Heart left ventricle (tissue), 16 donors: ENCODE data around the gene PTGFRN. TPM values are rescaled to one million over a fixed set of nuclear protein-coding genes. Genes with fewer than 3 reads are reported as not detected.

Experiments used
- ATAC-seq, 4 donors: fragments of 200-7000 bp; cut with Tn5 transposase; one replicate each; pipeline ENCODE4 v1.9.1; 2020 to 2022; ENCODE audit warnings: moderate library complexity in 4 of 4, mild to moderate bottlenecking in 3 of 4, moderate number of reproducible peaks in 1 of 4
- DNase-seq, 5 donors: peaks; one replicate each; pipeline ENCODE4 v3.0.0-alpha.2; 2020
- H3K27ac ChIP-seq, 12 donors: fragments of 200-600 bp; sonication (generic) in 4 of 12; one replicate each; pipeline versions ENCODE4 v1.5.0 to v1.8.0; 2016 to 2022; ENCODE audit warnings: mild to moderate bottlenecking in 2 of 12
- H3K27me3 ChIP-seq, 9 donors: fragments of 200-600 bp; sonication (generic) in 2 of 9; one replicate each; pipeline versions ENCODE4 v1.5.1 to v1.8.0; 2016 to 2022; ENCODE audit warnings: mild to moderate bottlenecking in 3 of 9
- H3K36me3 ChIP-seq, 9 donors: fragments of 200-600 bp; sonication (generic) in 2 of 9; one replicate each; pipeline versions ENCODE4 v1.5.0 to v1.8.0; 2018 to 2022; ENCODE audit warnings: mild to moderate bottlenecking in 2 of 9
- H3K4me1 ChIP-seq, 12 donors: fragments of 200-600 bp; sonication (generic) in 4 of 12; one replicate each; pipeline versions ENCODE4 v1.5.0 to v1.8.0; 2016 to 2022; ENCODE audit warnings: mild to moderate bottlenecking in 3 of 12
- H3K4me3 ChIP-seq, 12 donors: fragments of 200-600 bp; sonication (generic) in 4 of 12; one replicate each; pipeline versions ENCODE4 v1.5.0 to v1.8.0; 2017 to 2022; ENCODE audit warnings: mild to moderate bottlenecking in 9 of 12, moderate library complexity in 4 of 12
- H3K9me3 ChIP-seq, 12 donors: fragments of 200-600 bp; sonication (generic) in 4 of 12; one replicate each; pipeline versions ENCODE4 v1.5.0 to v1.8.0; 2016 to 2022; ENCODE audit warnings: mild to moderate bottlenecking in 1 of 12
- POLR2A ChIP-seq, 2 donors: fragments of 450-650 bp; IDR thresholded peaks; one replicate each; pipeline ENCODE4 v1.6.1; 2017; ENCODE audit warnings: antibody characterized with exemption in 2 of 2, mild to moderate bottlenecking in 2 of 2, moderate library complexity in 2 of 2
- WGBS, 4 donors: extraction: QIAGEN DNeasy Blood & Tissue Kit in 2 of 4; methylation state at CpG; one replicate each; pipeline versions ENCODE4 v1.1.5 to v1.1.7; 2013 to 2018; 5-methylcytosine and 5-hydroxymethylcytosine counted together
- intact Hi-C, 10 donors: fragments of 100-400 bp; cut with DNase I; formaldehyde crosslinking; loops; one replicate each; pipeline versions ENCODE4 v1.11.1 to v1.14.2; 2022
- polyA plus RNA-seq, 2 donors: library from polyadenylated mRNA; stranded (reverse); fragments of 200-250 nt; gene quantifications; one replicate each; pipeline ENCODE4 v1.2.3, GENCODE V29; 2013
- total RNA-seq, 9 donors: library from RNA; depleted of rRNA in 2 of 9; stranded (reverse); fragments of >200 nt in 2 of 9; fragmentation: NEBNext Ultra II Directional in 3 of 9; extraction: Animal tissue kit (Norgen Biotek cat#: 25700) in 3 of 9; gene quantifications; one replicate each; pipeline versions ENCODE4 v1.1.0 to v1.2.4, GENCODE V29; 2016 to 2023
- TF ChIP-seq, protein P1 (sequence below), 12 donors: fragments of 200-600 bp; sonication (generic) in 4 of 12; IDR thresholded peaks; one replicate each; pipeline versions ENCODE4 v1.5.0 to v1.8.0; 2018 to 2022; ENCODE audit warnings: antibody characterized with exemption in 12 of 12, mild to moderate bottlenecking in 5 of 12
- donor health status: ischemic (EF 13 %, LVEDD 7.1; RV severe dilation, severe dysfunction).
- donor health status: healthy with polysubstance abuse.
- donor health status: DM: no; HTN: yes; CAD: no.
- donor health status: DM: no; HTN: no; CAD: no.
- donor health status: ischemic (EF 25% LVEDD 6.9; RV normal size, moderate dysfunction).
- donor health status: ischemic (EF 25% LVEDD 5.7; RV mildly dilated, moderate dysfunction).
- donor health status: healthy.
- donor health status: DM: yes; HTN: yes; CAD: no.
- donor health status: ischemic (EF 35%, LVEDD 5.7; RV mildly dilated, moderate dysfunction).
- donor health status: nonischemic (EF 11% LVEDD 7.7; RV severe dilation, severe dysfunction).
- donor health status: DM: yes; HTN: yes; CAD: no.
- donor health status: PGD.
- donor health status: ischemic (EF 29% LVEDD 5.4; RV normal size, mild dysfunction).
- donor health status: nonischemic (EF 23%, LVEDD 6.1; RV moderate dilation, normal function).

The PTGFRN gene
- total and polyA plus RNA-seq, 11 donors, result 21.5 to 231 (median 98.7) TPM

GRCh38 chr1:116989835-116990234, 80.1 kb downstream of the PTGFRN start:
- Histone ChIP-seq H3K4me1 (peaks cover 0 to 58% (median 20%) of the 10 kb centered on the region in 12 donors), H3K27me3 (no peaks in the 10 kb centered on the region), H3K4me3 (no peak overlapping the region), H3K9me3 (no peaks in the 10 kb centered on the region), H3K27ac (peak overlapping the region in 10 of 12 donors; percentile 36 to 87 (median 62)), H3K36me3 (peaks cover 0 to 42% (median 6%) of the 10 kb centered on the region in 9 donors)
- peak in 2 of 4 donors; percentile 1 to 8 for ATAC-seq
- WGBS, 4 donors, result 62 to 76% (median 70%) methylated on average over 5 of the region's 5 CpGs
- intact Hi-C loops, result loop anchor here in 3 of 10 donors (5.0 to 10.0 kb wide), 3 partner anchors 45 to 78 kb away; no protein-coding TSS in a partner anchor
- TF ChIP-seq, protein P1, sequence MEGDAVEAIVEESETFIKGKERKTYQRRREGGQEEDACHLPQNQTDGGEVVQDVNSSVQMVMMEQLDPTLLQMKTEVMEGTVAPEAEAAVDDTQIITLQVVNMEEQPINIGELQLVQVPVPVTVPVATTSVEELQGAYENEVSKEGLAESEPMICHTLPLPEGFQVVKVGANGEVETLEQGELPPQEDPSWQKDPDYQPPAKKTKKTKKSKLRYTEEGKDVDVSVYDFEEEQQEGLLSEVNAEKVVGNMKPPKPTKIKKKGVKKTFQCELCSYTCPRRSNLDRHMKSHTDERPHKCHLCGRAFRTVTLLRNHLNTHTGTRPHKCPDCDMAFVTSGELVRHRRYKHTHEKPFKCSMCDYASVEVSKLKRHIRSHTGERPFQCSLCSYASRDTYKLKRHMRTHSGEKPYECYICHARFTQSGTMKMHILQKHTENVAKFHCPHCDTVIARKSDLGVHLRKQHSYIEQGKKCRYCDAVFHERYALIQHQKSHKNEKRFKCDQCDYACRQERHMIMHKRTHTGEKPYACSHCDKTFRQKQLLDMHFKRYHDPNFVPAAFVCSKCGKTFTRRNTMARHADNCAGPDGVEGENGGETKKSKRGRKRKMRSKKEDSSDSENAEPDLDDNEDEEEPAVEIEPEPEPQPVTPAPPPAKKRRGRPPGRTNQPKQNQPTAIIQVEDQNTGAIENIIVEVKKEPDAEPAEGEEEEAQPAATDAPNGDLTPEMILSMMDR (IDR thresholded peaks at IDR 0.05), result no peak
- TF ChIP-seq POLR2A (IDR thresholded peaks at IDR 0.05), result no peak
- no peak for DNase-seq

GRCh38 chr1:116990612-116991151, 81.0 kb downstream of the PTGFRN start:
- H3K4me3 ChIP-seq, result no peak overlapping the region
- WGBS, 4 donors, result 51 to 71% (median 58%) methylated on average over 12 of the region's 12 CpGs
- H3K27me3 ChIP-seq, result no peaks in the 10 kb centered on the region
- H3K4me1 ChIP-seq, result peaks cover 0 to 58% (median 20%) of the 10 kb centered on the region in 12 donors
- H3K36me3 ChIP-seq, result peaks cover 0 to 39% (median 6%) of the 10 kb centered on the region in 9 donors
- H3K9me3 ChIP-seq, result no peaks in the 10 kb centered on the region
- intact Hi-C loops, result no loop called here
- TF ChIP-seq, protein P1 (IDR thresholded peaks at IDR 0.05), result no peak
- no peak for TF ChIP-seq POLR2A (IDR thresholded peaks at IDR 0.05)
- ATAC-seq, result peak; percentile 82 to 91 (median 90)
- peak; percentile 79 to 89 (median 84) for DNase-seq
- peak overlapping the region; percentile 26 to 87 (median 62) for H3K27ac ChIP-seq

DNA sequence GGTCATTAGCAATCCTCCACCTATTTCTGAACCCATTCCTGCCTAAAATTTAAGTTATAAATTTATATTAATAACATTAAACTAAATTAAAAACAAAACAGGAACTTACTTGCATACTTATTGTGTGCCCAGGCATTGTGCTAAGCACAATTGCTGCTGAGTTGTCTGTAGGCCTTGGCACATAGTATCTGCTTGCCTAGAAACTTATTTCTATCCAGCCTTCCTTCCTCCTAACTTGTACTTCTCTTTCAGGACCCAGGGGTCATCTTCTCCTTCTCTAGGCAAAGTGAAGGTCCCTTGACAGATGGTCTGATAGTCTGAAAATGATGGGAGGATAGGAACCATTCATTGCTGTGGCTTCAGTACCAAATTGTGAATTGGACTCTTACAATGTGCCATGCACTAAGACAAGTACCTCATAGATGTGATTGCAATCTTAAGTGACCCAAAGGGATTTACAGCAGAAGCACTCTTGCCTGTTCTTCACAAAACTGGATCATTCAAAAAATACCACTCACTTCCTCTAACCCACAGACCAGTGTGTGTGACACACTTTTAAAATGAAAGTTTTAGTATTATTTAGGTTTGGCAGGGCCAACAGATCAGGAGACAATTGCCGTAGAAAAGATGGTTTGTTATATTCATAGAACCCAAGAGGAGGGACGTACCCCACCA, 81.6 kb downstream of the PTGFRN start:
- H3K4me1 ChIP-seq, result peaks cover 0 to 58% (median 20%) of the 10 kb centered on the region in 12 donors
- H3K27ac ChIP-seq, result peak overlapping the region in 10 of 12 donors; percentile 18 to 87 (median 68)
- peaks cover 0 to 39% (median 6%) of the 10 kb centered on the region in 9 donors for H3K36me3 ChIP-seq
- intact Hi-C loops, result no loop called here
- H3K9me3 ChIP-seq, result no peaks in the 10 kb centered on the region
- no peaks in the 10 kb centered on the region for H3K27me3 ChIP-seq
- WGBS, 4 donors, result 43 to 67% (median 58%) methylated on average over 2 of the region's 2 CpGs
- TF ChIP-seq POLR2A (IDR thresholded peaks at IDR 0.05), result no peak
- TF ChIP-seq, protein P1 (IDR thresholded peaks at IDR 0.05), result no peak
- DNase-seq (no peak), ATAC-seq (no peak)
- H3K4me3 ChIP-seq, result no peak overlapping the region

DNA sequence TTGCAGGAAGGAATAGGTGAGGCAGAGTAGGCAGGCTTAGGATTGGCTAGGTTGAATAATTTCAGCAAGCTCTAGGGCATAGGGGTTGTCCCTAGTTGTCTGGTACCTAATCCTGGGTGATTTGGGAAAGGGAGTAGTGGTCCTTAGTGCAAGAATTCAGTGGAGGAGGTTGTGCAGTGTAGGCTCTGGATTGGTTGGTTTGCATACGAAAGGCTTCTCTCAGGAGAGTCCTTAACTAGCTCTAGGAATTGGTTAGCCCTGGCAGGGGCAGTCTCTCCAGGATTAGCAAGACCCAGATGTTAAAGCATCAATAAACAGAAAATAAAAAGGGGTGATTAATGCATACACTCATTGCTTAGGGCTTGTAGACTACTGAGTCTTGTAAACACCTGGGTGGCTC, 82.2 kb downstream of the PTGFRN start:
- TF ChIP-seq POLR2A (IDR thresholded peaks at IDR 0.05), result no peak
- TF ChIP-seq, protein P1 (IDR thresholded peaks at IDR 0.05), result no peak
- ATAC-seq, result no peak
- Histone ChIP-seq H3K4me1 (peaks cover 0 to 58% (median 20%) of the 10 kb centered on the region in 12 donors), H3K4me3 (no peak overlapping the region), H3K36me3 (peaks cover 0 to 34% (median under 1%) of the 10 kb centered on the region in 9 donors), H3K9me3 (no peaks in the 10 kb centered on the region), H3K27me3 (no peaks in the 10 kb centered on the region), H3K27ac (peak overlapping the region in 3 of 12 donors; percentile 67 to 87 (median 78))
- DNase-seq, result no peak
- intact Hi-C loops, result no loop called here
- WGBS, 4 donors, result 86 to 96% (median 95%) methylated on average over 1 of the region's 1 CpG
